Measurements from ENCODE around the gene VPS8.

DNA sequence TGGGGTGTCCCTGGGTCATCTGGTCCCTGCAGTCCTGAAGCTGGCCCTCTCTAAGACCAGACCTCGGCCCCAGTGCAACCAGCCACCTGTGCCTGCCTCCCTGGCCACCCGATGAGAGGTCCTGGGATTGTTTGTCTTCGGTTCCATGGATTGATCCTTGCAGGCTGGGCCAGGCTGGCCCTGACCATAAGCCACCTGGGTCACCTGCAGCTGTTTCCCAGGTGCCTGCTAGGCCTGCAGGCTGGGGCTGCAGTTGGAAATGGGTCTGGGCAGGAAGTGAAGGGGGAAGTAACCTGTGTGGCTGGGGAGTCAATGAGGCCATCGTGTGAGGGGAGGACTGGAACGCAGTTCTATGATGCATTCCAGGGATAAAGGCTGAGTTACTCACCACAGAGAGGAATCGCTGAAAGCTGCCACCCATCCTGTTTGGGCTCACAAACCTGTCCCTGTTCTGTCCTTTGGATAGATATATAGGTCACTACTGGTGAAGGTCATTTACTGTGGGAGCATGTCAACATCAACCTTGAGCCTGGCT lies 30.9 kb upstream of the VPS8 start:
- TF ChIP-seq, protein P1, sequence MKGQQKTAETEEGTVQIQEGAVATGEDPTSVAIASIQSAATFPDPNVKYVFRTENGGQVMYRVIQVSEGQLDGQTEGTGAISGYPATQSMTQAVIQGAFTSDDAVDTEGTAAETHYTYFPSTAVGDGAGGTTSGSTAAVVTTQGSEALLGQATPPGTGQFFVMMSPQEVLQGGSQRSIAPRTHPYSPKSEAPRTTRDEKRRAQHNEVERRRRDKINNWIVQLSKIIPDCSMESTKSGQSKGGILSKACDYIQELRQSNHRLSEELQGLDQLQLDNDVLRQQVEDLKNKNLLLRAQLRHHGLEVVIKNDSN (IDR thresholded peaks at IDR 0.05): no peak
- TF ChIP-seq, protein P2, sequence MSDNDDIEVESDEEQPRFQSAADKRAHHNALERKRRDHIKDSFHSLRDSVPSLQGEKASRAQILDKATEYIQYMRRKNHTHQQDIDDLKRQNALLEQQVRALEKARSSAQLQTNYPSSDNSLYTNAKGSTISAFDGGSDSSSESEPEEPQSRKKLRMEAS (IDR thresholded peaks at IDR 0.05): no peak
- TF ChIP-seq YY1 (IDR thresholded peaks at IDR 0.05; ENCODE audit: low read depth) (no peak), ZBTB7A (IDR thresholded peaks at IDR 0.05; ENCODE audit: low read depth) (no peak)
